Stimulated activated CD4-positive, alpha-beta T cell treated with anti-CD3 and anti-CD28 coated beads, Interleukin-1b, Interleukin-23, amount 100 ng/mL, for 24 hours (primary cell): ENCODE results near the gene DPP4.

Source experiments
- DNase-seq, 4 experiments: peaks; one replicate each; pipeline ENCODE4 v3.0.0-alpha.2; 2020; ENCODE audit warnings: low read depth in 4 of 4, low spot score in 1 of 4

Gene DPP4

DNA sequence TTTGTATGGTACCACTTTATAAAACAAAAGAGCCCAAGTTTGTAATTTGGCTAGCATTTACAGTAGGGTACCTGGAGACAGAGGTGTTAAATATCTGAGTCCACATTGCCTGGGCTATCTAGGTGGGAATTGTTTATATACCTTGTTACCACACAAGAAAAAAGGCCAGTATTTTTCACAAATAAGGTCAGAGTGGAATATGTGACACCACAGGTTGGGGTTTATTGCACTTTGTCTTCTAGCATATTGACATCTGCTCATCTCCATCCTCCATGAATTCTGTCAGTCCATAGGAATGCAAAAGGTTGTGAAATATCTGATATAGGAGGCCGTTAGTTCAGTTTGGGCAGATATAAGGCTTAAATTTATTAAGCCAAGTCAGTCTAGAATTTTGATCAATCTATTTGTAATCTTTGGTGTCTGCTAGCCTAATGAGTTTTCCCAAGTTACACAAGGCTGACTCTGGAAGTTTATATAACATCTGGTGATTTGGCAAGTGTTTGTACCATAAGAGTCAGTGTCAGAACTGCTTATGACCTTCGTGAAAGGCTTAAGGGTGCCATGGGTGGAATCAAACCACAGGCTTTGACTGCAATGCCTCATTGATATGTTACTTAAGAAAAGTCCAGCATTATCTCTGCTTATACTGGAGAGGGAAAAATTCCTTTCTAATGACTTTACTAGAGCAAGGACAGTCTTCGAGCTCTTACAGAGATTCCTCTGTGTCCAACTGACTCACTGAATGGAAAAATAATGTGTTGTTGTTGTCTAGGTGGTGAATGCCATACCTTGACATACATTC lies 11.3 kb upstream of the DPP4 start:
- no peak for DNase-seq

DNA sequence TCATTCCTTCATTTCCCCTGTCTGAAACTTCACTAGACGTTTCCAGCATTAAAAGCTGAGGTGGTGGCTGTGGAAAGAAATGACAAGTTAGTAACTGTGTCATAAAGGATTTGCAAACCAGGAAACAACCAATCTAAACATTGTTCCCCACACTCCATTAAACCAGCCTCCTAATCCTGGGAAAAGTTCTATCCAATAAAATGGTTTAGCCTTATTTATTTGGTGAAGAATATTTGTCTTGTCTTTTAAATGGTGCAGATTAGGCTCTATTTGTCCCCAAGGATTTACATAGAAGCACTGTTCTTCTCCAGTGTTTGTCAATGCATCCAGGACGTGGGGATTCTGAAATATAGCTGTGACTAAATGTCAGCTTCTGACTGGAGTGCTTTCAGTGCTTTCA lies 10.5 kb upstream of the DPP4 start:
- DNase-seq, result no peak

DNA sequence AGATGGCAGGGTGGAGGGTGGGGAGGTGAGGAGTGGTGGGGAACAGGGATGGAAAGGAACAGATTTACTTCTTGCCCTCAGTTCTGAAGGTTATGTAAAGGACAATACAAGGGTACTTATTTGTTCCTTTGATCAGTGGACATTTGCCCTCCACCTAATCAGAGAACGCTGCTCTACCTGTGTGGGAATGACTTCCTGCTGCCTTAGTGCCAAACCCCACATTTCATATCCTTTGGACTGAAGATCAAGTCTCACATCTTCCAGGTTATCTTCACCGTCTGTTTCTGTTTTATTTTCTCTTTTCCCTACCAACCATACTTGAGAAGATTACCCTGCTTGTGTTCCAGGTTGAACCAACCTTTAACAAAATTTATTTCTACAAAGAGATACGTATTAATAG lies 8.7 kb upstream of the DPP4 start:
- DNase-seq, result no peak

DNA sequence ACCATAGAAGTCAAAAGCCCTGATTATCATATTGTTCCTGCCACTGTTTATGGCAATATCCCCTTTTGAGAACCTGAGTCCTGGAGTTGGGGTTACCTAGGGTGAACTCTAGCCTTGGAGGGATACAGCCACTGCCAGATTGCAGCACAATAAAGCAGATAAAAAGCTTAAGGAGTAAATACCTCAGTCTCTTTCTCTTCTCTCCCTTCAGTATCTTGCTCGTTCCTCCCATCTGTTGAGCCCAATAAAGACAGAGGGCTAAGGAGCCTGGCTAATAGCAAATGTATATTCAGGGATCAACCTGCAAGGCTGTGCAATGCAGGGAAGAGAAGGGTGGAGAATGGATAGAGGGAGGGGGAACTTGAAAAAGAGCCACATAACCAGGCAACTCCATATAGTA lies 8.0 kb upstream of the DPP4 start:
- DNase-seq, result no peak

DNA sequence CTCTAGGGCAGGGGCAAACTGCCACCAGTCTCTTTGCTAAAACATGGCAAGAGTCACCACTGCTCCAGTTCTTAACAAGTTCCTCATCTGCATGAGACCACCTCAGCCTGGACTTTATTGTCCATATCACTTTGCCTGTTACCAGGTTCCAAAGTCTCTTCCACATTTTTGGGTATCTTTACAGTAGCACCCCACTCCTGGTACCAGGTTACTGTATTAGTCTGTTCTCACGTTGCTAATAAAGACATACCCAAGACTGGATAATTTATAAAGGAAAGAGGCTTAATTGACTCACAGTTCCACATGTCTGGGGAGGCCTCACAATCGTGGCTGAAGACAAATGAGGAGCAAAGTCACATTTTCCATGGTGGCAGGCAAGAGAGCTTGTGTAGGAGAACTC lies 5.5 kb upstream of the DPP4 start:
- DNase-seq, result no peak

DNA sequence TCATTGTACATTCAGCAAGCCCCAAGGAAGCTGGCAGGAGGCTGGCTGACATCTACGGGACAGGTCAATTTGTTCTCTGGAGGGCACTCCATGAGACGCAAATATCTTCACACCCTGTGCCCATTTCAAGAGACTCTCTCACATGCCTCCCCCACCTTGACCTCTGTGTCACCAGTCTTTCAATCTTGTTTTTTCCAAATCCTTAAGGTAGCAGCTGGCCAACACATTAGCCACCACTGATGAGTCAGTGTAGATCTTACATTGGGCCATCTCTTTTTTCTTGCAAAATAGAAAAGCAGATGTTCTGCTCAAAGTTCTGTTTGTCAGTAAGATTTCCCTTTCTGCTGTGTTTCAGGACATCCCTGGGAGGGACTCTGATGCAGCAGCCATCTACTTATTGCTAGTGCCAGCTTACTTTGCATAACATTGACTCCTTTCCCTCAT lies 1.7 kb upstream of the DPP4 start:
- no peak for DNase-seq

DNA sequence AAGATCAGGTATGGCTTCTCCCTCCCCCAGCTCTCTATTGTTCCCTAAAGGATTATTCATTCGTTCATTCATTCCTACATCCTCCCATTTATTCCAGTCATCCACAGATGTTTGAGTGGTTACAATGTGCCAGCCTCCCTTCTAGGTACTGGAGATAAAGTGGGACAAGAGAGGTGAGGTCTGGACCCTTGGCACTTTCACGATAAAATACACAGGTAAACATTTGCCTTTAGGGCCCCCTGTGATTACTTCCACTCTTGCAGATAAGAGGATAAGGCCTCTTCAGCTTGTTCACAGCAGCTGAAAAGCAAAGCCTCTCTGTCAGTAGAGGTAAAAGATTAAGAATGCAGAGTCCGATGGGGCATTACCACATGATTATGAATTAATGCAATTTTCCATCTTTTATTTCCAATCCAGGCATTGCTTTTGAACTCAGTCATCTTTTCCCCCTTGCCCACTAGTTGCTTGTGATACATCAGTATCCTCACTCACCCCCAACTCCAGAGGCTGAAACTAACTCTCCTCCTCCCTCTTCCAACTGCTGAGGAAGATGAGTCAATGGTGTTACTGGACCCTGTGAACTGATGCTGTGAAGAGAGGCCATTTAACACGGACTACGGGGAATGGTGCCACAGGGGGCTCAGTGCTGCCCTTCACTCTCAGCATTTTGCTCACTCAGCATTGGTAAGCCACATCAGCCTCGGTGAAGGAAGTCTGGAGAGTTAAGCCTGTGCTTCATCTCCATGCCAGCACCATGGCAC lies 1.1 kb upstream of the DPP4 start:
- DNase-seq, result no peak

DNA sequence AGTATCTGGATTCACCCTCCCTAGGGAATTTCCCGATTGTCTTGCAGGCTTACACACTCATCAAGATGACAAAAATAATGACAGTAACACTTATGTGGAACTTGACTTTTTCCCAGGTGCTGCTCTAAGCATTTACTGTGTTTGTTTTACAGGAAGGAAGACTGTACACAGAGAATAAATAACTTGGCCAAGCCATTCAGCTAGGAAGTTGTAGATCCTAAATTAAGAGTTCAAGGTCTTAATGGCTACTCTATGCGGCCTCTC lies 549 bp upstream of the DPP4 start:
- DNase-seq, result no peak

DNA sequence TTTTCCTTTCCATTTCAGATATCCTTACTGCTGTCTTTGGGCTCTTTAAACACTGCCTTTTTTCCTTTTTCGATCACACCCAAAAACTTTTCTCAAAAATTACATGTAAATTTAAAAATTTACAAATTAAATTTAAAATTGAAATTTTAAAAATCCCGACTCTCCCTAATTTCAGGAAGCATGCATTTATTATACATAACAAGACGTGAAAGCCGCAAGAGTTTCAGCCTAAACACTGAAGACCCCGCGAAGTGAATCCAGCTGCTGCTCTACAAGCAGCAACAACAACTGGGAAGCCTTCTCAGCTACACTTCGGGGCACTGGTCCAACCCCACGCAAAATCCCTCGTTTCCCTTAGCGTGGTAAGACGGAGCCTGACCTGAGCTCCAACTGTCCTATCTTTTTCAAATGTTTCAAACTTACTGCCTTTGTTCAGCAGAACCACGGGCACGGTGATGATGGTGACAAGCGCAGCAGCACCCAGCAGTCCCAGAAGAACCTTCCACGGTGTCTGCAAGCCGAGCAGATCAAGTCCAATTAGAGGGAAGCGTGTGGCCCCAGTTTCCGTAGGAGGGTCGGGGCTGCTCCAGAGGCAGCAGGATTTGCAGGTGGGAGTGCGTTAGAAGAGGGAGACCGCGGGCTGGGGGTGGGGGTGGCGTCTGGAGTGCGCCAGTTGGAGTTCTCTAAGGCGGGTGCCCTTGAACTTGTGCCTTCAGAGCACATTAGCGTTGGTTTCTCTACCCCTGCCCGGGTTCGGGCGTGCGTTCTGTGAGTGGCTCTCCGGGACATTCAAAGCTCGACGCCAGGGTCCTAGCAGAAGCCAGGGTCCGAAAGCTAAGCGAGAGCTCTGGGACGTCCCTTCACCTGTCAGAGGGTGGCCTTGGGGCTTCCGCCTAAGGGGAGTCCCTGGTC lies 783 bp downstream of the DPP4 start:
- no peak for DNase-seq

DNA sequence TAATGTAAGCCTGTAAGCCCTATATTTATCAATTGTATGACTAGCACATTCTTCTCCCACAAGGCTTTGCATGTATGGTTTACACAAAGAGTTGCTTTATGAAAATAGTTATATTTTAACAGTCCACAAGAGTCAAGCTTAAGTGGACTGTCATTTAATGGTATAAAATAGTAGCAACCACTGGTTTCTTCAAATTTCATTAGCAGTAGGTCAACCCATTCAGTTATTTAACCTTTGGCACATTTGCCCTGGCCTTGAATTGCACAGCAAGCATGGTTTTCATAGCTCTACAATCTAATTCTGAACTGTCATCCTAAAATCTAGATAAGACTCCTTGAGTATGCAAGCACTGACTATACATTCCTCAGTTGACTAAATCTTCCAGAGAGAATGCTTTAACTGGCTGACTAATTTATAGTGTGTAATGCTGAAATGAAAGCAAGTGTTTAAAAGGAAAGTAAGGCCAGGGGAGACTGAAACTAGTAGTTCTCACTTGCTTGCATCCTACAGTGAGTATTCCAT lies 1.8 kb downstream of the DPP4 start:
- DNase-seq, result no peak

DNA sequence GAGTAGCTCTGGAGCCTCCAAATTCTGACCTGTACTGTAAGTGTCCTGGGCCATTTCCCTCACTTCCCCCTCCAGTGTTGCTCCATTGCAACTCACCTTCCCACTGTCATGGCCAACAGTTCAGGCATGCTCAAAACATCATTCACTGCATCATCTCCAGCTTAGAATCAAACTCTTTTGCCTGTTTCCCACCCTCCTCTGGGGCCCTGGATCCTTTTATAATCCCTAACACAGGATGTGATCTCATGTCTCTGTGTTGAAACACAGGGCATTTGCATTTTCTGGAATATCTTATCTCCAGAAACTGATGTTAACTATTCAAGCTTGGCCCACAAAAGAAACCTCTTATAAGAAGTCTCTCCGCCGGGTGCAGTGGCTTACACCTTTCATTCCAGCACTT lies 3.0 kb downstream of the DPP4 start:
- DNase-seq, result no peak

DNA sequence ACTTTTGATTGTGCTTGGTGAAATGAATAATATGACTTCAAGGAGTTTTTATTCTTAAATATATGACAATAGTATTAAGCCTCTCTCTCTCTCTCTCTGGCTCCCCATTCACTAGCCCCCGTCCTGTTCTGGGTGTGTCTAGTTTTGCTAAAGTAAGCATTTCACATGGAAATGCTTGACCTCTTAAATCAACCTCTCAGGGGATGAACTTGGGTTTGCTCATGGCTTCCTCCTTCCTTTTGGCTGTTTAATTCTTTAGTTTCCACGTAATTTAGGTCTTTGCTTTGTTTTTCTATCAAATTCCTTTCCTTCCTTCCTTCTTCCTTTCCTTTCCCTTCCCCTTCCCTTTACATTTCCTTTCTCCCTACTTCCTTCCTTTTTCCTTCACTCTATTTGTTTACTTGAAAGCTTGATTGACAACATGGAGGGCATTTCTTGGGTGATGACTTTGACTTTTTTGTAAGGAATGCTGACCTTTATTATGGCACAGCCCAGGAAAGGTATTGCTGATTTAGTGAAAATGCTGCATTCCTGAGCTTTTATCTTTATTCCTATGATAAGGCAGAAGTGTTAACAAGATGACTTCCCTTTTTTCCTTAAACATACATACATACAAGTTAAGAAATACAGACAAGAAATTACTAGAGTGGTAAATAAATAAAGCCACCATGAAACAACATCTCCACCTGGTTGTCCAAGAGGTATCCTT lies 3.6 kb downstream of the DPP4 start:
- no peak for DNase-seq

DNA sequence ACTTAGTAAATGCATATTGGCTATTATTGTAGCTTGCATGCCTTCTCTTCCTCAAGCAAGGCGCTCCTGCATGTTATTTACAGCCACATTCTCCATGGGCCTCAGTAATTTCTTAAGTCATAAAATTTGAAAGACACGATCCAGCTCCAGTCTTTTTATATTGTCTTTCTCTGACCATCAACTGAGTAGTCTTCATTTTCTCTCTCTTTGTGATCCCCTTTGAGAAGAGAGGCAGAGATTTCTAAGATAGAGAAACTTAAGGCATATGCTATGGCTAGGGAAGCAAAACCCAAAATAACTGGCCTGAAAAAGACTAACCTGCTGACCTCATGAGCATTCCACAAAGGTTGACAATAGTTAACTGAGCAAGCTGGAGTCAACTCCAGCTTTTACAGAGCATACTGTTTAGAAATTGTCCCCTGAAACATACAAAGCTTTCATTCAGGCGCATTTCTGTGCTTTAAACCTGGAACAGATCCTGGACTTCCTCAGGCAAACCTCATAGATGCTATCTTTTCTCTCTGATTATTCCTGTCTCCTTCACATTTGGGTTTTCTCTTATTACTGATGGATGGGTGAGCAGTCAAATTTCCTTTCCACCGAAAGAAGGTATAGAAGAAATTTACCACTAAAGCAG lies 4.6 kb downstream of the DPP4 start:
- no peak for DNase-seq

DNA sequence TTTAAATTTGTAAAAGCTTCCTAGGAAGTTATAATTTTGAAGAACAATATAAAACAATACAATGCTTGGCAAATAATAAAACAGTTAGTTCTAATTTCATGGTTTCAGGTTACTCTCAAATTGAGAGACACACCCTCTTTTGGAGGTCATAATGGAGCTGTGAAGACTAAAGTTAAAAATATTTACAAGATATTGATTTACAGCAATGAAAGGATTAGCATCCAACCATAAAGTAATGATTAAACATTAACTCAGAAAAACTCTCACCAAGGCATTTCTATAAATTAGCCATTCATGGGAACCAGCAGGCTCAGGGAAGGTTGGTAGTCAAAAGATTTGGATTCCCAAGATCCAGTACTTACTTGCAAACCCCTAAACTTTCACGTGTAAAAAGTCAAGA lies 6.4 kb downstream of the DPP4 start:
- no peak for DNase-seq

DNA sequence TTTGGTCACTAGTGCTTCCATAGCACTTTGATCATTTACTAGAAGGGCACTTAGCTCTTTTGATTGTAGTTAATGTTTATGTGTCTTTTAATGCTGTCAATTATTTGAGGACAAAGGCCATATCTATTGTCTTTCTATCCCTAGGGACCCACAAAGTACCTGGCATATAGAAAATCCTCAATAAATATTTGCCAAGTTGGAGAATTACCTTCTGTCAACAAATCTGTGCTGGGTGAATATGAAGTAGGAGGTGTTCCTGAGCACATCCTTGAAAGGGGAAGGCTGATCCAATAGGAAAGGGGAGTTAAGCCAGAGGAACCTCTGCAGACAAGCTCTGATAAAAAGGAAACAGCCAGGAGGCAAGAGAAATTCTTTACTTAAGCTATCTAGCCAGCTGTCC lies 8.2 kb downstream of the DPP4 start:
- no peak for DNase-seq

DNA sequence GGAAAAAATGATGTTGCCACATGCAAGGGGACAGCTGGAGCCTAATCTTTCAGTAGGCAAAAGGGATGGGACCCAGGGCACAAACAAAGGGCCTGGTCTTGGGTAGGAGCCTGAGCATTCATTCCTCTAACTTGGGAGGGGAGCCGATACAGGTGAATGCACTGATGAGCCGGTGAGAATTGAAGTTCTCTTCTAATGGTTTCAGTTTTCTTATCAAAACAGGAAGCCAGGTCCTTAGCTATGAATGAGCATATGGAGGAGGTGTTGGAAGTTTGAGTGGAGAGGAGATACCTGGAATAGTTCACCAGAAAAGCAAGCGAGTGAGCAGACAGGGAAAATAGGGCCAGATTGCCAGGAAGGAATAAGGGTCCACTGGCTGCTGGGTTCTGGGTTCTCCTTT lies 10.1 kb downstream of the DPP4 start:
- no peak for DNase-seq

DNA sequence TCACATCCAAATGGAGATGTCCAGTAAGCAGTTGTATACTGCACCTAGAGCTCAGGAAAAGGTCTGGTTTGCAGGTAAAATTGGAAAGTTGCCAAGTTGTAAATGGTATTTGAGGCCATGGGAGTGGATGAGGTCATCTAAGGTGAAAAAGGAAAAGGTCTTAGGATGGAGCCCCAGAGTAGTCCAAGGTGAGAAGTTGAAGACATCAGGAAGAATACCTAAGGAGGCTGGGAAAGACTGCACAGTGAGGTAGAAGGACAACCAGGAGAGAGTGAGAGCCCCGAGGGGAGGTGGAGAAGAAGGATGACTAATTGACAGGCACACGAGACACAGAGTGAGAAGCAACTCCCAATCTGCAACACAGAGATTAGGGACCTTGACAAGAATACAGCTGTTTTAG lies 10.7 kb downstream of the DPP4 start:
- DNase-seq, result no peak

DNA sequence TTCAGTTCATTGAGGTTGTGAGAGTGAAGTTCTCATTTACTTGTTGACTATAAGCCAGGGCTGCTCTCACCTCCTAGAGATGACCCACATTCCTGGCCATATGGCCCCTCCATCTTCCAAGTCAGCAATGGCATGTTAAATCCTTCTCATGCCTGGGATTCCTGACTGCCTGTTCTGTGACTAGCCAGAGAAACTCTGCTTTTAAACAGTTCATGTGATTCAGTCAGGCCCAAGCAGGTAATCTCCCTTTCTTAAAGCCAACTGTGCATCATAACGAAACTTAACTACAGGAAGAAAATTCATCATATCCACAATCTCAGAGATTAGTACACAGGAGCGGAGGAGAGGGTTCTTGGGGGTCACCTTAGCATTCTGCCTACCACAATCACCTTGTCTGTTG lies 11.5 kb downstream of the DPP4 start:
- no peak for DNase-seq

DNA sequence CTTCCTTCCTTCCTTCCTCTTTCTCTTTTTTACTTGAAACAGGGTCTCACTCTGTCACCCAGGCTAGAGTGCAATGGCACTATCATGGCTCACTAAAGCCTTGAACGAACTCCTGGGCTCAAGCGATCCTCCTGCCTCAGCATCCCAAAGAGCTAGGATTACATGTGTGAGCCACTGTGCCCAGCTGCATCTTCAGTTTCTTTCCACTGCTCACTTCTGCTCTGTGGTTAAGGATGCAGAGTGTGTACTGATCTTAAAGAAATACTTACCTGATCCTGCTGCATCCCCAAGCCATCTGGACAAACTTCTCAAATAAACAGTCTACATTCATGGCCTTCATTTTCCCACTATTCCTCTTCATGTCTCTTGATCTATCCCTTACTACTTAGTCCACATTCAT lies 13.0 kb downstream of the DPP4 start:
- no peak for DNase-seq

DNA sequence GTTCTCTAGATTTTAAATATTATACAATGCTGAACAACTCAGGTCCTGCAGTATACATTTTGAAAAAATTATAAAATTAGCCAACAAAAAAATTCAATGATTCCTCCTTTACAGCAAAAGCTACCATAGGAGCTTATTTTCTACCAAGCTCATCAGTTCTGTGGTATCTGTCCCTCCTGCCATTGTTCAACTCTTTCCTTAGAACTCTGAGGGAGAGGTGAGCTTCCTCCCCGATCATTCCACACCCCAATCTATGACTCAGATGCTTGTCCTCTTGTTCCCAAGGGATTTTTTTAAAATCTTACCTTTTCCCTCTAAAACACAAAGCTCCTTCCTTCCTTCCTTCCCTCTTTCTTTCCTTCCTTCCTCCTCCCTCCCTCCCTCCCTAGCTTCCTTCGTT lies 13.5 kb downstream of the DPP4 start:
- DNase-seq, result no peak
